ENCODE measurements around the gene DDX39B.

The DDX39B gene

DNA sequence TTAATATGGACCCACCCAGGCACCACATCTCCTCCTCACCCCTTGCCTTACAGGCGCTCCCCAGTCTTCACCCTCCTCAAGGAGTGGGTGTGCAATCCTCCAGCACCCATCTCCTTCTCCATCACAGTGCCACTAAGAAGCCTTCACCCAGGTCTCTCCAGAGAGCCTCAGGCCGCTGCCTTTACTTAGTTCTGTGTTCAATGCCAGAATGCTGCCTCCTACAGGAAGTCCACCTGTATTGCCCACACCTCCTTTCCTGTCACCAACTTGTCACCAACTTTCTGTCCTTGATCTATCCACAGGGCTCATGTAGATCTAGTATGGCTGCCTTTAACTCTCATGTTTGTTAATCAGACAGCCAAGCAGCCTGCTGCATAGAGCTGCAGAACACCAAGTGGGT, 43.7 kb upstream of the DDX39B start:
- no peak overlapping the region for H3K4me3 ChIP-seq (ENCODE audit: low read length)
- TF ChIP-seq, protein P1, sequence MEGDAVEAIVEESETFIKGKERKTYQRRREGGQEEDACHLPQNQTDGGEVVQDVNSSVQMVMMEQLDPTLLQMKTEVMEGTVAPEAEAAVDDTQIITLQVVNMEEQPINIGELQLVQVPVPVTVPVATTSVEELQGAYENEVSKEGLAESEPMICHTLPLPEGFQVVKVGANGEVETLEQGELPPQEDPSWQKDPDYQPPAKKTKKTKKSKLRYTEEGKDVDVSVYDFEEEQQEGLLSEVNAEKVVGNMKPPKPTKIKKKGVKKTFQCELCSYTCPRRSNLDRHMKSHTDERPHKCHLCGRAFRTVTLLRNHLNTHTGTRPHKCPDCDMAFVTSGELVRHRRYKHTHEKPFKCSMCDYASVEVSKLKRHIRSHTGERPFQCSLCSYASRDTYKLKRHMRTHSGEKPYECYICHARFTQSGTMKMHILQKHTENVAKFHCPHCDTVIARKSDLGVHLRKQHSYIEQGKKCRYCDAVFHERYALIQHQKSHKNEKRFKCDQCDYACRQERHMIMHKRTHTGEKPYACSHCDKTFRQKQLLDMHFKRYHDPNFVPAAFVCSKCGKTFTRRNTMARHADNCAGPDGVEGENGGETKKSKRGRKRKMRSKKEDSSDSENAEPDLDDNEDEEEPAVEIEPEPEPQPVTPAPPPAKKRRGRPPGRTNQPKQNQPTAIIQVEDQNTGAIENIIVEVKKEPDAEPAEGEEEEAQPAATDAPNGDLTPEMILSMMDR (conservative IDR thresholded peaks at IDR 0.05; ENCODE audit: low read depth, low read length): peak; percentile 59
- DNase-seq (ENCODE audit: low read depth): no peak

DNA sequence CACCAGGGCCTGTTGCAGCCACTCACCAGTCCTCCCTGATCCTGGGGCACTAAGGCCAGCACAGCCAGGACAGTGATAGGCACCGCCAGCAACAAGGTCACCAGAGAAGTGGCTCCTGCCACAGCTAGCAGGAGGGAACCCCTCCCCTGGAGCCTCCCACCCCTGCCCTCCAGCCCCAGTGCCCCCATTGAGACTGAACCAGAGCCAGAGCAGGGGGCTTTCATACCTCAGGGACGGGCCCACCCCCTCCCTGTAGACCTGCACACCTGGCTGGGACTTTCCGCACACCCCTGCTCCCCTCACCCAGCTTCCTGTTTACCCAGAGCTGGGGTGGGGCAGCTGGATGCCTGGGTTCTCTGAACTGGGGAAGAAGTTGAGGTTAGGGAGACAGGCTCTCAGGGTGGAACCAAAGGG, 40.4 kb upstream of the DDX39B start, which contains the start of gene LTB:
Gene LTB, minus strand, starts transcription at position 195 of the 414 bp plus-strand sequence. Its CDS starts 7 bp downstream, at position 188.
- TF ChIP-seq, protein P1 (conservative IDR thresholded peaks at IDR 0.05; ENCODE audit: low read depth, low read length): no peak
- peak within 1 kb of the TSS; percentile 64 for H3K4me3 ChIP-seq (ENCODE audit: low read length)
- DNase-seq (ENCODE audit: low read depth): no peak

DNA sequence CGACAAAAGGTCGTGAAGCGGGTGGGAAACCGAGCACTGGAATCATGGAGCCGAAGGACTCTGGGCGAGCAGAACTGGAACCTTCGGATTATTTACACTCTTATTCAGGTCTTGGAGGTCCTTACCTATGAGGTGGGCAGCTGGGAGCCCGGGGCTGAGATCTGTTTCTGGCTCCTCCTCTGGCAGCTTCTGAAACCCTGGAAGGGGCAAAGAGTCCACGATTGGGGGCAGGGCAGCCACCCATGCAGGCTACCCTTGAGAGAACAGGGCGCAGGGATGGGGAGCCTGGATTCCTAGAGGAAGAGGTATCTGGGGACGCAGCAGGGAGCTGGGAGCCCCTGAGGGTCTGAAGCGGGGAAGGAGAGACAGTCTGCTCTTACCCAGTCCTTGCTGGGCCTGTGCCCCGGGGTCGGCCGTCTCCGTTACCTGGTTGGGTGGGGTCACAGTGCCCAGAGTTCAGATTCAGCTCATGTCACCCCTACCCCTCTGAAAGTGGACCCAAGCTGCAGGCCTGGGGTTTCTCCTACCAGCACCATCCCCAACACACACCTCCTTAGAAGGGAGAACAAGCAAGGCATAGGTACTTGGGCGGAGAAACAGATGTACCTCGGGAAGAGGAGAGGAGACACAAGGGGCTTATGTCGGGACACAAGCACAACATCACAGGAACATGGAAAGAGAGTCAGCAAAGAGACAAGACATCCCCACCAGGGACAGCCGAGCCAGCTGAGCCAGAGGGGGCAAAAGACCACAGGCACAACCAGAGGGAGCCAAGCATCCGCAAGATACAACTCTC, 39.8 kb upstream of the DDX39B start:
- peak overlapping the region; percentile 64 for H3K4me3 ChIP-seq (ENCODE audit: low read length)
- no peak for DNase-seq (ENCODE audit: low read depth)
- TF ChIP-seq, protein P1 (conservative IDR thresholded peaks at IDR 0.05; ENCODE audit: low read depth, low read length): no peak

DNA sequence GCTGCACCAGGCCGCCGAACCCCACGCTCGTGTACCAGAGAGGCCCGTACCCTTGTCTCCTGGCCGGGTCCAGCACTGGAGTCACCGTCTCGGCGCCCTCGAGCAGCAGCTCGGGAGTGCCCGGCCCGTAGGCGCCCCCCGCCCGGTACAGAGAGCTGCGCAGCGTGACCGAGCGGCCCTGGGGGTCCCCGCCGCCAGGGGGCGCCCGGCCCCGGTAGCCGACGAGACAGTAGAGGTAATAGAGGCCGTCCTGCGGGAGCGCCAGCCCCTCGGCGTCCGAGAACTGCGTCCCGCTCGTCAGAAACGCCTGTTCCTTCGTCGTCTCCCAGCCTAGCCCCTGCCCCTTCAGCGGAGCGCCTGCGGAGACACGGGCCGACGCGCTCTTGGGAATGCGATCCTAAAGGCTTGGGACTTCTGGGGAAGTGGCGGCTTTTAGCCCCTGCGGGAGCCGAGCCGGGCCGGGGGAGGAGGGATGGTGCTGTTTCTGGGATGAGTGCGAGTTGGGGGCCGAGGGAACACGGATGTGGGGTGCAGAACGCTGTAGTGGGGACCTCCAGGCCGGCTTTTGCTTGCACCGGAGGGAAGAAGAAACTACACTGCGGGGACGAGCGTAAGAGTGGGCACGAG, 39.1 kb upstream of the DDX39B start:
- TF ChIP-seq, protein P1 (conservative IDR thresholded peaks at IDR 0.05; ENCODE audit: low read depth, low read length): peak; percentile 88
- DNase-seq (ENCODE audit: low read depth): no peak

DNA sequence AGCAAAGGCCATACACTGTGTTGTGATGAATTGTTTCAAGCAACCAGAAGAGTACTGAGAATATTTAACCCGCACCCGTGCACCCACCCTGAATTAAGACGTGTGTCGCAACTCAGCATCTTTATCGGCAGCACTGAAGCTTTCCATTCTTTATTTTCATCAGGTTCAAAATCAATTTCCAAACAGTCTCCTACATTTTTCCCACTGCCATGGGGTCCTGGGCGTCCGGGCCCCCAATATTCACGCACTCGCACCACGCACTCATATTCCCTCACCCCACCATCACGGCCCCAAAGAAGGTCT, 38.6 kb upstream of the DDX39B start:
- H3K4me3 ChIP-seq (ENCODE audit: low read length): peak overlapping the region; percentile 64
- DNase-seq (ENCODE audit: low read depth): no peak
- TF ChIP-seq, protein P1 (conservative IDR thresholded peaks at IDR 0.05; ENCODE audit: low read depth, low read length): no peak

More for the DNA sequence above, 39.1 kb upstream of the DDX39B start:
- H3K4me3 ChIP-seq (ENCODE audit: low read length): peak overlapping the region; percentile 64

DNA sequence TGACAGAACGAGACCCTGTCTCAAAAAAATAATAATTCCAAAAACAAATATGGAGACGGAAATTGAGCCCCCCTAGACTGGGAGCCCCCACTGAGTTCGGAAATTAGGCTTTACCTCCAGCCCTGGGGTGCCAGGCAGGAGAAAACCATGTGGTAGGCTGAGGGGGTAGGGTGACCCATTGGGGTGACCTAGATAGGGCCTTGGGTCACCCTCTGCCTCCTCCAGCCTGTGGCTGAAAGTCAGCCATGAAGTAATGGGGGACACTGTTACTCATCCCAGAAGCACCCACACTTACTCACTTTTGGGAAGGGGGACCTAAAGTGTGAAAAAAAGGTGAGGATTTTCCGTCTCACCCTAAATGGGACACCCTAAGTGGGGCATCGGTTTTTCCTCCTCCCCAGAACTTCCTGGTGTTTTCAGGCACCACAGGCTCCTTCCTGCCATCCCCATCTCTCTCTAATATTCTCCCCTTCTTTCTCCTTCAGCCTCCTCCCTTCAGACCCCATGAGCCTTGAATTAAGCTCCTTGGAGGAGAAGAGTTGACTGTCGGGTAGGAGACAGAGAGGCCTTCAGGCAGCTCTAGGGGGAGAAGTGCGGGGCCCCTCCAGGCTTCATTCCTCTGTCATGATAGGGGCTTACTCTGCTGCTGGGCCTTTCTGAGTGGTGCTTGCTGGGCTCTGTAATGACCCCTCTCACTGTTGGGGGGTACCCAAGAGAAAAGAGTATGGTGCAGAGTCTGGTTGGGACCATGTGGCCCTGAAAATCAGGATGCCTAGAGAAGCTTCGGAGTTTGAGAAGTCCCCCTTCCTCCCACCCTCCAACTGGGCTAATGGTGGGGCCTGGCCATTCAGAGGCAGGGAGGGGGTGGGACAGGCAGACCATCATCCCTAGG, 38.0 kb upstream of the DDX39B start:
- no peak for DNase-seq (ENCODE audit: low read depth)
- no peak overlapping the region for H3K4me3 ChIP-seq (ENCODE audit: low read length)
- TF ChIP-seq, protein P1 (conservative IDR thresholded peaks at IDR 0.05; ENCODE audit: low read depth, low read length): no peak
